Neural crest cell (in vitro differentiated cells): ENCODE results near the gene MPPED2. TPM values are rescaled to one million over a fixed set of nuclear protein-coding genes. Genes with fewer than 3 reads are reported as not detected.

Source experiments
- DNase-seq: peaks from one replicate; pipeline ENCODE4 v3.0.0; 2021; ENCODE audit warnings: low read depth, mixed read lengths, low spot score
- H3K27ac Mint-ChIP-seq: one replicate; pipeline ENCODE4 v1.8.0; 2021; ENCODE audit warnings: mild to moderate bottlenecking, mixed read lengths; ENCODE audit not compliant: unreplicated experiment
- H3K27me3 Mint-ChIP-seq: 2 replicates; pipeline ENCODE4 v1.8.0; 2021; ENCODE audit warnings: low read depth, mild to moderate bottlenecking, mixed read lengths
- H3K36me3 Mint-ChIP-seq: 2 replicates; pipeline ENCODE4 v1.8.0; 2021; ENCODE audit warnings: low read depth, mild to moderate bottlenecking, mixed read lengths
- H3K4me1 Mint-ChIP-seq: 2 replicates; pipeline ENCODE4 v1.8.0; 2021; ENCODE audit warnings: mixed read lengths
- H3K4me3 Mint-ChIP-seq: one replicate; pipeline ENCODE4 v1.8.0; 2021; ENCODE audit warnings: mild to moderate bottlenecking, mixed read lengths
- H3K9me3 Mint-ChIP-seq: 2 replicates; pipeline ENCODE4 v1.8.0; 2021; ENCODE audit warnings: mixed read lengths
- CTCF ChIP-seq: fragments of 200-600 bp; sonication (generic); conservative IDR thresholded peaks from 2 replicates; pipeline ENCODE4 v1.5.0; 2021; ENCODE audit warnings: antibody characterized with exemption, mild to moderate bottlenecking
- total RNA-seq: library from RNA; stranded (reverse); gene quantifications from 2 replicates; pipeline ENCODE4 v1.2.1, GENCODE V29; 2021

The MPPED2 gene
- total RNA-seq, 1 donor from 2014 or later: 3.1 TPM

- TF ChIP-seq CTCF: no peak
- Mint-ChIP-seq H3K27ac (no peak overlapping the region), H3K36me3 (no peaks in the 10 kb centered on the region), H3K4me3 (no peak overlapping the region), H3K9me3 (peaks cover 3% of the 10 kb centered on the region), H3K4me1 (peaks cover 16% of the 10 kb centered on the region), H3K27me3 (peaks cover 47% of the 10 kb centered on the region)
- no peak for DNase-seq
Observed at GRCh38 chr11:30578406-30578805, 7.7 kb downstream of the MPPED2 start.

GRCh38 chr11:30573951-30574350 lies 12.2 kb downstream of the MPPED2 start:
- no peak for TF ChIP-seq CTCF
- H3K27me3 Mint-ChIP-seq: peaks cover 17% of the 10 kb centered on the region
- H3K27ac Mint-ChIP-seq: no peak overlapping the region
- no peaks in the 10 kb centered on the region for H3K36me3 Mint-ChIP-seq
- H3K4me3 Mint-ChIP-seq: no peak overlapping the region
- H3K4me1 Mint-ChIP-seq: peaks cover 11% of the 10 kb centered on the region
- peaks cover 3% of the 10 kb centered on the region for H3K9me3 Mint-ChIP-seq
- DNase-seq: no peak

- DNase-seq: no peak
- no peak for TF ChIP-seq CTCF
- Mint-ChIP-seq H3K27me3 (peaks cover 9% of the 10 kb centered on the region), H3K36me3 (no peaks in the 10 kb centered on the region), H3K4me1 (peaks cover 42% of the 10 kb centered on the region), H3K4me3 (no peak overlapping the region), H3K27ac (no peak overlapping the region), H3K9me3 (peaks cover 1% of the 10 kb centered on the region)
Observed at GRCh38 chr11:30568931-30569330, 17.2 kb downstream of the MPPED2 start.

- TF ChIP-seq CTCF: no peak
- peaks cover 45% of the 10 kb centered on the region for H3K4me1 Mint-ChIP-seq
- H3K27me3 Mint-ChIP-seq: peaks cover 9% of the 10 kb centered on the region
- DNase-seq: no peak
- no peak overlapping the region for H3K4me3 Mint-ChIP-seq
- H3K27ac Mint-ChIP-seq: no peak overlapping the region
- peaks cover 2% of the 10 kb centered on the region for H3K36me3 Mint-ChIP-seq
- peaks cover 8% of the 10 kb centered on the region for H3K9me3 Mint-ChIP-seq
Observed at GRCh38 chr11:30567644-30568043, 18.5 kb downstream of the MPPED2 start.

GRCh38 chr11:30567120-30567519 lies 19.0 kb downstream of the MPPED2 start:
- peaks cover 2% of the 10 kb centered on the region for H3K36me3 Mint-ChIP-seq
- no peak for DNase-seq
- TF ChIP-seq CTCF: no peak
- H3K27me3 Mint-ChIP-seq: peaks cover 8% of the 10 kb centered on the region
- H3K4me3 Mint-ChIP-seq: no peak overlapping the region
- no peak overlapping the region for H3K27ac Mint-ChIP-seq
- H3K9me3 Mint-ChIP-seq: peaks cover 8% of the 10 kb centered on the region
- H3K4me1 Mint-ChIP-seq: peaks cover 44% of the 10 kb centered on the region

GRCh38 chr11:30566482-30566881 lies 19.7 kb downstream of the MPPED2 start:
- peaks cover 2% of the 10 kb centered on the region for H3K36me3 Mint-ChIP-seq
- DNase-seq: no peak

More at GRCh38 chr11:30566482-30566881, 19.7 kb downstream of the MPPED2 start:
- no peak for TF ChIP-seq CTCF
- Mint-ChIP-seq H3K27me3 (peaks cover 2% of the 10 kb centered on the region), H3K9me3 (peaks cover 8% of the 10 kb centered on the region), H3K27ac (no peak overlapping the region), H3K4me1 (peaks cover 40% of the 10 kb centered on the region), H3K4me3 (no peak overlapping the region)
